ENCODE data around the gene RALY.
"Not testable (repeated sequence)": the region's sequence is repeated elsewhere in the genome, so short reads cannot be mapped to it uniquely, and the experiment has no call there.

Gene RALY

DNA sequence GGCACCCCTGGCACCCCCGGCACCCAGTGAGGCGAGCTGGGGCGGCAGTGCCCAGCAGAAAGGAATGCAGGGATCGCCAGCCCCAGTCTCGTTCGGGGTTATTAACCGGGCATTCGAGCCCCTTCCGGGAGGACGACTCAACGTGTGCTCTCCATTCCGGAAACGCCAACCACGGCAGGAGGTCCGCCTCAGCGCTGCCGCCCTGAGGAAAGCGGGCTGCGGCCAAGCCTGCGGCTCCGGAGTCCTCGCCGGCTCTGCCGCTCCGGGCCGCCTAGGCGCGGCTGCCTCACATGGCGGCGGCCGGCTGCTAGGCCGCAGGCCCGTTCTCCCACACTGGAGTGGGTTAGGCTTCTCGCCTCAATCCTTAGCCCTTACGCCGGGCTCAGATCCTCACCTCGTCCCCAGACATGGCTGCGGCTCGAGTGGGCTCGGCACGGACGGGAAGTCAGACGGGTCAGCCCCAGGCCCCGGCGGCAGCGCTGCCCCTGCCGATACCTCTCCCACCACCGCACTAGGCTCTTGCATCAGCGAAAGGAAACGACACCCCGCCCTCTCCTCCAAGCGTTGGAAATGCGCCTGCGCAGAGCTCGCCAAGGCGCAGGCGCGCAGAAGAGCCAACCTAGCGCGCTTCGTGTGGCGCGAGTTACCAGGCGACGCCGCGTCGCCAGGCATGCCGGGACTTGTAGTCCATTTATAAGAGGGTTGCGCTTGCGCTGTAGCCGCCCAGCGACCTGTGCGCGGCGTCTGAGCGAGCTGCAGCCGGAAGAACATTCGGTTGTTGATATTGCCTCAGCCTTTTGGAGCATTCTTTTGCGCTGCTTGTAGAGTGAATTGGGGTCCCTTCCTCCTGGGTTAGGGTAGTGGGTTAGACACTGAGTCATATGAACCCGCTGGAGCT lies 118.2 kb downstream of the RALY start, which contains the start of gene EIF2S2:
Gene EIF2S2, minus strand, starts transcription at position 542 of the 898 bp plus-strand sequence. Its CDS starts 133 bp downstream, at position 409.
- peak; percentile 89 for DNase-seq

DNA sequence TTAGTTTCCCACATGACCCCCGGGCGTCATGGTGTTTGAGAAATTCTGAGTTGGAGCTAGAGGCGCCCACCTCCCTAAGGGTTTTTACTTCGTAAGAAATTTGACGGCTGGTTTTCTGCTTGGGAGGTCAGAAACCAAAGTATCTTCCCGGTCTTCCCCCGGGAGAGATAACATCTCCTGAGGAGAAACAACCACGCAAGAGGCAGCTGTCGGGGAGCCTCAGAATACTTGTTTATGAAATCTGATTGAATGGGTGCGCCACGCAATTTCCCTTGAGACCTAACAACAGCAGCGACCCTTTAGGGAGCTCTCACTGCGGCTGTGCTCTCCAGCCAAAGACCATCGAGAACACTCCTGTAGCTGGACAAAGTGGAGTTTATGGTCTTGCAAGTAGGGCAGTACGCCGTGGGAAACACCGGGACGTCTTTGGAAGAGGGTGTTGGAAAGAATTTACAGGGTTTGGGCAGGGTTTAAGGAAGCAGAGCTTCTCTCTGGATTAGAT lies 118.9 kb downstream of the RALY start:
- DNase-seq = no peak

DNA sequence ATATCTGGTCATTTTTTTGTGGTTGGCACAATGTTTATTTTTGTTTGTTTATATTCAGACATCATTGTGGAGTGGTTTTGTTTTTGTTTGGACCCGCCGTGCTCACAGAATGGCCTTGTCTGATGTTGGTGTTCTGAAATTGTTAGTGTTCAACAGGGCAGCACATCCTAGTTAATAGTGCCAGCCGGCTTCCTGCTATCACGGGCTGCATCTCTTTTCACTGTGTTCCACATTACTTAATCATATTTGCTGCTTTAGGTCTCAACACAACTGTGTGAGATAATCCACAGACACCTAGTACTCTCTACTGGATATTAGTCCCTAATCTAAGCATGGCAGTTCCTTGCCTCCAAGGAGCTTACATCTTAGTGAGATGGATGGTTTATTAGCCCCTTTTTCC lies 121.1 kb downstream of the RALY start:
- no peak for DNase-seq

DNA sequence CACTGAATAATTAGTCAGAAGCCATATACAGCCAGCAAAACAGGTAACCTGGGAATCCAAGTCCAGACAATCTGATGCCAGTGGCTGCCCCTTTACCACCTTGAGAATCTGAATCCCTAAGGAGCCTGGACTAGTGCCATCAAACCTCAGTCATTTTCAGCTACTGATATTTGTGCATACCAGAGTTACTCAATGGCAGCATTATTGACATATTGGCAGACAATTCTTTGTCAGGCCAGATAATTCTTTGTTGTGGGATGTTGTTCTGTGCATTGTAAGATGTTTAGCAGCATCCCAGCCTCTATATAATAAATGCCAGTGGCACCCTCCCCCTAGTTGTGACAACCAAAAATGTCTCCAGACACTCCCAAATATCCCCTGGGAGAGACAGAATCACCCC lies 121.5 kb downstream of the RALY start:
- DNase-seq = no peak

DNA sequence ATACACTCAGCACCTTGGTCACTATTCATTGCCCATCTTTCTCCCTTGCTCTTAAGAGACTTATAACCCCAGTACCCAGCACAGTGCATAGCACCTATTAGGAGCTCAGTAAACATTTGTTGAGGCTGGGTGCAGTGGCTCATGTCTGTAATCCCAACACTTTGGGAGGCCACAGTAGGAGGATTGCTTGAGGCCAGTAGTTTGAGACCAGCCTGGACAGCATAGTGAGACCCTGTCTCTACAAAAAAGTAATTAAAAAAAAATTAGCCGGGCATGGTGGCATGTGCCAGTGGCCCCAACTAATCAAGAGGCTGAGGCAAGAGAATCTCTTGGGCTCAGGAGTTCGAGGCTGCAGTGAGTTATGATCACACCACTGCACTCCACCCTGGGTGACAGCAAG lies 126.5 kb downstream of the RALY start:
- no peak for DNase-seq

DNA sequence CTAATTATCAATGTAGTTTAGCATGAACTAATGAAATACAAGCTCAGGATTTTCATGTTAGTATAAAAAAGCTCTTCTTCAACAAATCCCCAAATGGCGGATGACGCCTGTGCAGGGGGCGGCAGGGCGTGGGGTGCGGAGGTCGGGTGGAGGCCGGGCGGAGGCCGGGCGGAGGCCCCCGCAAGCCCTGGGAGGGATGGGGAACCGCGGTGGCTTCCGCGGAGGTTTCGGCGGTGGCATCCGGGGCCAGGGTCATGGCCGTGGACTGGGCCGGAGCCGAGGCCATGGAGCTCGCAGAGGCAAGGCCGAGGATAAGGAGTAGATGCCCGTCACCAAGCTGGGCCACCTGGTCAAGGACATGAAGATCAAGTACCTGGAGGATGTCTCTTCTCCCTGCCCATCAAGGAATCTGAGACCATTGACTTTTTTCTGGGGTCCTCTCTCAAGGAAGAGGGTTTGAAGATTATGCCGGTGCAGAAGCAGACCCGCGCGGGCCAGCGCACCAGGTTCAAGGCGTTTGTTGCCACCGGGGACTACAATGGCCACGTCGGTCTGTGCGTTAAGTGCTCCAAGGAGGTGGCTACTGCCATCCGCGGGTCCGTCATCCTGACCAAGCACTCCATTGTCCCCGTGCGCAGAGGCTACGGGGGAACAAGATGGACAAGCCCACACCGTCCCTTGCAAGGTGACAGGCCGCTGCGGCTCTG lies 128.7 kb downstream of the RALY start:
- no peak for DNase-seq

DNA sequence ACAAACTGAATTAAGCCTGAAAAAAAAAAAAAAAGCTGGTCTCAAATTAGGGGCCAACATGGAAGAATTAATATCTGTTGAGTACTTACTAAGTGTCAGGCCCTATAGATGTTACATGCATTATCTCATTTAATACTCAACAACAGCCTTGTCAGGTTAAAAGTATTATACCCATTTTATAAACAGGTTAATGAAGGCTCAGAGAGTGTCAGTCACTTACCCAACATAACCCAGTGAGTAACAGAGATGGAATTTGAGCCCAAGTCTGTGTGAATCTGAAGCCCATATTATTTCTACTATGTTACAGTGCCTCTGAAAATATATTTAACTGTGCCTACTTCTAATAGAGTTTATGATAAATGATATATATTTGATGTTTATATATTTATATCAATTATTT lies 129.6 kb downstream of the RALY start:
- no peak for DNase-seq

DNA sequence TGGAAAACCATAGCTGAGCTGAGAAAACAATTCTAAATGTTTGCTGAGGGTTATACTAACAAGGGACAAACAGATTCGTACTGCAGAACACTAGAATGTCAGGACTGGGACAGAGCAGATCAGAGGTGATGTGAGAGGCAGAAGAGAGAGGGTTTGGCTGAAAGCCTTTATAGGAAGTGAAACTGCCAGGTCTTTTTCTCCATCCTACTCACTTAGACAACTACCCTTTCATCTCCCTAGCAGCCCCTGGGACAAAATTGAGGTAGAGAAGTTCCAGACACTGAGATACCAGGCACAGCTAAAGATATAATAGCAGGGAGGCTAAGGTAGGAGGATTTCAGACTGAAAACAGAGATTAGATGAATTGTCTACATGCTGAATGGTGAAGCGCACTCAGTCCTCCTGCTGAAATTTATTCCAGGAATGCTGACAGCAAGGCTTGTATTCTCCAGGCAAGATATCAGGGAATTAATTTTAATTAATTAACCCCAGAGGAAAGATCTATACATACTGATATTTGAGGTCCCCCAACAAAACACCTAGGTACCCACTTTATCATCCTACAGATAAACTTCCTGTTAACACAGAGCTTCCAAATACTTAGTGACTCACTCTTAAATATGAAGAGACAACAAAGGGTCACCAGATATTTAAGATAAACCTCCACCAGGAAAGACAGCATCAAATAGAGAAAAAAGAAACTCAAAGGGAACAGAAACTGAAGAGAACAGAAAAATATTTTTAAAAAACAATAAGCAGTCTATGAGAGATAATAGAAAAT lies 130.9 kb downstream of the RALY start:
- no peak for DNase-seq

DNA sequence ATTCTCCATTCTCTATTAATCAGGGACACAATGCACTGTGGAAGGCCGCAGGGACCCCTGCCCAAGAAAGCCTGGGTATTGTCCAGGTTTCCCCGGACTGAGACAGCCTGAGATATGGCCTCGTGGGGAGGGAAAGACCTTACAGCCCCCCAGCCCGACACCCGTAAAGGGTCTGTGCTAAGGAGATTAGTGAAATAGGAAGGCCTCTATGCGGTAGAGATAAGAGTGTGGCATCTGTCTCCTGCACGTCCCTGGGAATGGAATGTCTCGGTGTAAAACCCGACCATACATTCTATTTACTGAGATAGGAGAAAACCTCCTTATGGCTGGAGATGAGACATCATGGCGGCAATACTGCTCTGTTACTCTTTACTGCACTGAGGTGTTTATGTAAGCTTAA lies 134.1 kb downstream of the RALY start:
- no peak for DNase-seq

DNA sequence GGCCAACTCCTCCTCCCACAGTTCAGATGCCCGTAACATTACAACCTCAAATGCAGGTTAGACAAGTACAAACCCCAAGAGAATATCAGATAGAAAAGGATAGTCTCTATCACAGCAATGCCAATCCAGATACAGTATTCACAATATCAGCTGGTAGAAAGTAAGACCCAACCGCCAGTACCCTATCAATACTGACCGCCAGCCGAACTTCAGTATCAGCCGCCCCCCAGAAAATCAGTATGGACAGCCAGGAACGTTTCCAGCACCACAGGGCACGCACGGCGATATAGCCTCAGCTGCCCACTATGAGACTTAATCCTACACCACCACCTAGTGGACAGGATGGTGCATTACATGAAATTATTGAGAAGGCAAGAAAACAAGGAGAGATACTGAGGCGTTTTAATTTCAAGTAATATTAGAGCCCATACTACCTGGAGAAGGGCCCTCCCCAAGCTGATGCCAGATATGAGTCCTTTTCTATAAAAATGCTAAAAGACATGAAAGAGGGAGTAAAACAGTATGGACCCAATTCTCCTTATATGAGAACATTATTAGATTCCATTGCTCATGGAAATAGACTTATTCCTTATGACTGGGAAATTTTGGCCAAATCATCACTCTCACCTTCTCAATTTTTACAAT lies 135.9 kb downstream of the RALY start:
- DNase-seq = no peak

DNA sequence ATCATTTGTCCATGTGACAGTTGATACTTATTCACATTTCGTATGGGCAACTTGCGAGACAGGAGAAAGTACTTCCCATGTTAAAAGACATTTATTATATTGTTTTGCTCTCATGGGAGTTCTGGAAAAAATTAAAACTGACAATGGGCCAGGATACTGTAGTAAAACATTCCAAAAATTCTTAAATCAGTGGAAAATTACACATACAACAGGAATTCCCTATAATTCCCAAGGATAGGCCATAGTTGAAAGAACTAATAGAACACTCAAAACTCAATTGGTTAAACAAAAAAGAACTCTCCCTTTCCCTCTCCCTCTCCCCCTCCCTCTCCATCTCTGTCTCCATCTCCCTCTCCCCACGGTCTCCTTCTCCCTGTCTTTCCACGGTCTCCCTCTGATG lies 137.8 kb downstream of the RALY start:
- no peak for DNase-seq

DNA sequence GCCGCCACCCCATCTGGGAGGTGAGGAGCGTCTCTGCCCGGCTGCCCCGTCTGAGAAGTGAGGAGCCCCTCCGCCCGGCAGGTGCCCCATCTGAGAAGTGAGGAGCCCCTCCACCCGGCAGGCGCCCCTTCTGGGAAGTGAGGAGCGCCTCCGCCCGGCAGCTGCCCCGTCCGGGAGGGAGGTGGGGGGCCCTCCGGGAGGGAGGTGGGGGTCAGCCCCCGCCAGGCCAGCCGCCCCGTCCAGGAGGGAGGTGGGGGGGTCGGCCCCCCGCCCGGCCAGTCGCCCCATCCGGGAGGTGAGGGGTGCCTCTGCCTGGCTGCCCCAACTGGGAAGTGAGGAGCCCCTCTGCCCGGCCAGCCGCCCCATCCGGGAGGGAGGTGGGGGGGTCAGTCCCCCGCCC lies 138.8 kb downstream of the RALY start:
- DNase-seq = not testable (repeated sequence)

DNA sequence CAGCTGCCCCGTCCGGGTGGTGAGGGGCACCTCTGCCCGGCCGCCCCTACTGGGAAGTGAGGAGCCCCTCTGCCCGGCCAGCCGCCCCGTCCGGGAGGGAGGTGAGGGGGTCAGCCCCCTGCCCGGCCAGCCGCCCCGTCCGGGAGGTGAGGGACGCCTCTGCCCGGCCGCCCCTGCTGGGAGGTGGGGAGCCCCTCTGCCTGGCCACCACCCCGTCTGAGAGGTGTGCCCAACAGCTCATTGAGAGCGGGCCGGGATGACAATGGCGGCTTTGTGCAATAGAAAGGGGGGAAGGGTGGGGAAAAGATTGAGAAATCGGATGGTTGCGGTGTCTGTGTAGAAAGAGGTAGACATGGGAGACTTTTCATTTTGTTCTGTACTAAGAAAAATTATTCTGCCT lies 139.2 kb downstream of the RALY start:
- DNase-seq = not testable (repeated sequence)

DNA sequence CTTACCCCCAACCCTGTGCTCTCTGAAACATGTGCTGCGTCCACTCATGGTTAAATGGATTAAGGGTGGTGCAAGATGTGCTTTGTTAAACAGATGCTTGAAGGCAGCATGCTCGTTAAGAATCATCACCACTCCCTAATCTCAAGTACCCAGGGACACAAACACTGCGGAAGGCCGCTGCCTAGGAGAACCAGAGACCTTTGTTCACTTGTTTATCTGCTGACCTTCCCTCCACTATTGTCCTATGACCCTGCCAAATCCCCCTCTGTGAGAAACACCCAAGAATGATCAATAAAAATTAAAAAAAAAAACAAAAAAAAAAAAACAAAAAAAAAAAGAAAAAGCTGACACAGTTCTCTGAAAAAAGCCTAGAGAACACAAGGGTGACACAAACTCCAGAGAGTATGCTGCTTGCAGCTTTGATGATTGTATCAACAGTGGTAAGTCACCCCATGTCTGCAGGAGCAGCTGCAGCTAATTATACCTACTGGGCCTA lies 139.7 kb downstream of the RALY start:
- DNase-seq = not testable (repeated sequence)

Data from cortex of kidney (tissue), 1 donor.